ENCODE measurements around the gene INAFM1. TPM values are rescaled to one million over a fixed set of nuclear protein-coding genes. Genes with fewer than 3 reads are reported as not detected.
A peak's percentile ranks its signal among the peaks of the same experiment; 100 is the strongest.

The INAFM1 gene
- total RNA-seq, 2 experiments from 2014 or later = 5.0 to 7.6 TPM

DNA sequence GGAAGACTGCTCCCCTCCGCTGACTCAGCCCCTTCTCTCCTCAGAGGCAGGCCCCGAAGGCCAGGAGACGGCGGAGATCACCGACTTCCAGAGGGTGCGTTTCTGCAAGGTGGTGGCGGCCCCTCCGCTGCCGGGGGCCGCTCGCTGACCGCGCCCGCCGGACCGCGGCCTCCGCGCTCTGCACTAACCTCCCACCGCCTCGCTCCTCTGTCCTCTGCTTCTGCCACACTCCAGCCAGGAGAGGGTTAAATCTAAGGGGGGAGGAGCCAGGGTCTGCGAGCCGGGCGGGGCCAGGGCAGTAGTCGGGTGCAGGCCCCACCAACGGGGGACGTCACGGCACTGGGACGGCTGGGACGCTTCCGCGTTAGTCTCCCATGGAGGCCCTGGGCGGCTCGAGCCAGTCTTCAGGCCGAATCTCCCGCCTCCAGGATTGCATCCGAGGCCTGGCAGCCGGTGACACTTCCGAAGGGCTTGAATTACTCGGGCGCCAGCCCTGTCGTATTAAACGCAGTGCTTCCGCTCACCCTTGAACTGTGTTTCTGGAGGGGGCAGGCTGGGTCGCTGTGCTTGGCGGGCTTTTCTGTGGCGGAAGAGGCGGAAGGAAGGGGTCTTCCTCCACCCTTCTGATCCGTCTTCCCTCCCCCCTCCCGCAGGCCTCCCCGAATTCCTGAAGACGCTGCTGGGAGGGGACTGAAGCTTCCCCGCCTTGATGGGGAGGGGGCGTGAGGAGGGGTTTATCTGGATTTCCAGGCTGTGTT, 1.2 kb upstream of the INAFM1 start:
- BruUV-seq (replicated peaks) = TSS peak; percentile 76
- intact Hi-C loops (cut with micrococcal nuclease; ENCODE audit: unreplicated experiment) = loop anchor here (1.0 kb wide), 1 partner anchor 16 kb away; no protein-coding TSS in a partner anchor

DNA sequence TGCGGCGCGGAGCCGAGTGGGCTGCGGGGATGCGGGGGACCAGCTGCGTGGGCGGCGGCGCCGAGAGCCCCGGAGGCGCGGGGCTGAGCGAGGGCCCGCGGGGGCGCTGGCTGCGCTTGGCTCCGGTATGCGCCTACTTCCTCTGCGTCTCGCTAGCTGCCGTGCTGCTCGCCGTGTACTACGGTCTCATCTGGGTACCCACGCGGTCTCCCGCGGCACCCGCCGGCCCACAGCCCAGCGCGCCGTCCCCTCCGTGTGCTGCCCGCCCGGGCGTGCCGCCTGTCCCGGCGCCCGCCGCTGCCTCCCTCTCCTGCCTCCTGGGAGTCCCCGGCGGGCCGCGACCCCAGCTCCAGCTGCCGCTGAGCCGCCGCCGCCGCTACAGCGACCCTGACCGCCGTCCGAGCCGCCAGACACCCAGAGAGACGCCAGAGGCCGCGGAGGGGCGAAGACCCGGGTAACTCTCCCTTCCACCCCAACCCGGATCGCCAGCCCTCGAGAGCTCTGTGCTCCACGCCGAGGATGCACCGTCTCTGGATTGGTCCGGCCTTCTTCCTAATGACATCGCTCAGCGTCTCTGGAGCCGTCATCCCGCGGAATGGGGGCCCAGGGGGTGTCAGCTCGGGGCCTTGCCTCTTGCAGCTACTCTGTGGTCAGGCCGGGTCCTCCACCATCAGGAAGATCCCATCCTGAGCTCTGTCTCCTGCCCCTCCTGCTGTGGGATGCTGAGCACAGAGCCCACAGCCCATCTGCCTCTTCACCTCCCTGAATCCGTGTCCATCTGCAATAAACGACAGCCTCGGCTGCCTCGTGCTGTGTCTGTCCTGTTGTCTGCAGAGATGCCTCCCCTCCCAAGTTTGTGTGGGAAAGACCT, 441 bp downstream of the INAFM1 start:
- Histone ChIP-seq H3K4me3 (ENCODE audit: low read depth, low read length, poor library complexity, severe bottlenecking) (peak overlapping the region; percentile 73), H4K20me1 (ENCODE audit: insufficient read depth, low read length) (no peaks in the 10 kb centered on the region), H3K4me1 (ENCODE audit: insufficient read depth, low read length, poor library complexity, severe bottlenecking) (peaks cover 21% of the 10 kb centered on the region), H3K27ac (ENCODE audit: low read depth, low read length, poor library complexity, severe bottlenecking) (no peak overlapping the region), H3K9me3 (ENCODE audit: low read length) (no peaks in the 10 kb centered on the region), H3K4me2 (ENCODE audit: low read length) (peak overlapping the region; percentile 84), H3K79me2 (ENCODE audit: insufficient read depth, low read depth, low read length) (no peaks in the 10 kb centered on the region), H3K9me2 (ENCODE audit: insufficient read depth, low read length) (no peaks in the 10 kb centered on the region), H2AFZ (ENCODE audit: low read length) (no peak overlapping the region), H3K36me3 (ENCODE audit: insufficient read depth, low read length) (peaks cover 26% of the 10 kb centered on the region; the same call in 1 of the 2 replicates)
- intact Hi-C loops (cut with micrococcal nuclease; ENCODE audit: unreplicated experiment) = loop anchor here (1.0 kb wide), 1 partner anchor 18 kb away; no protein-coding TSS in a partner anchor
- ChIA-PET CTCF (ENCODE audit: unreplicated experiment) (no interaction called here), POLR2A (interaction anchor here (1.3 to 2.2 kb wide), 2 partner anchors 18 to 210 kb away, joined by 4 to 6 read pairs; partner anchors contain the start of gene CCDC9)
- TF ChIP-seq, protein P1, sequence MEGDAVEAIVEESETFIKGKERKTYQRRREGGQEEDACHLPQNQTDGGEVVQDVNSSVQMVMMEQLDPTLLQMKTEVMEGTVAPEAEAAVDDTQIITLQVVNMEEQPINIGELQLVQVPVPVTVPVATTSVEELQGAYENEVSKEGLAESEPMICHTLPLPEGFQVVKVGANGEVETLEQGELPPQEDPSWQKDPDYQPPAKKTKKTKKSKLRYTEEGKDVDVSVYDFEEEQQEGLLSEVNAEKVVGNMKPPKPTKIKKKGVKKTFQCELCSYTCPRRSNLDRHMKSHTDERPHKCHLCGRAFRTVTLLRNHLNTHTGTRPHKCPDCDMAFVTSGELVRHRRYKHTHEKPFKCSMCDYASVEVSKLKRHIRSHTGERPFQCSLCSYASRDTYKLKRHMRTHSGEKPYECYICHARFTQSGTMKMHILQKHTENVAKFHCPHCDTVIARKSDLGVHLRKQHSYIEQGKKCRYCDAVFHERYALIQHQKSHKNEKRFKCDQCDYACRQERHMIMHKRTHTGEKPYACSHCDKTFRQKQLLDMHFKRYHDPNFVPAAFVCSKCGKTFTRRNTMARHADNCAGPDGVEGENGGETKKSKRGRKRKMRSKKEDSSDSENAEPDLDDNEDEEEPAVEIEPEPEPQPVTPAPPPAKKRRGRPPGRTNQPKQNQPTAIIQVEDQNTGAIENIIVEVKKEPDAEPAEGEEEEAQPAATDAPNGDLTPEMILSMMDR (conservative IDR thresholded peaks at IDR 0.05; ENCODE audit: low read length) = no peak
- TF ChIP-seq EZH2phosphoT487 (IDR thresholded peaks at IDR 0.05; ENCODE audit: borderline replicate concordance, low read depth, low read length) = no peak
- no peak for DNase-seq (ENCODE audit: low spot score)
- BruUV-seq (replicated peaks) = no TSS peak

More for the DNA sequence above, 1.2 kb upstream of the INAFM1 start:
- peak overlapping the region; percentile 47 for H2AFZ ChIP-seq (ENCODE audit: low read length)
- peak overlapping the region; percentile 84 for H3K27ac ChIP-seq (ENCODE audit: low read depth, low read length, poor library complexity, severe bottlenecking)
- CTCF ChIA-PET (ENCODE audit: unreplicated experiment) = interaction anchor here (0.6 kb wide), 1 partner anchor 61 kb away, joined by 6 read pairs; no protein-coding TSS in a partner anchor
- peak overlapping the region; percentile 81 for H3K4me3 ChIP-seq (ENCODE audit: low read depth, low read length, poor library complexity, severe bottlenecking)
- POLR2A ChIA-PET = interaction anchor here (0.6 to 2.2 kb wide), 8 partner anchors 13 to 212 kb away, joined by 3 to 6 read pairs (median 3); partner anchors contain the start of gene CCDC9
- no peaks in the 10 kb centered on the region for H4K20me1 ChIP-seq (ENCODE audit: insufficient read depth, low read length)
- H3K9me2 ChIP-seq (ENCODE audit: insufficient read depth, low read length) = no peaks in the 10 kb centered on the region
- H3K79me2 ChIP-seq (ENCODE audit: insufficient read depth, low read depth, low read length) = no peaks in the 10 kb centered on the region
- DNase-seq (ENCODE audit: low spot score) = peak; percentile 92
- no peaks in the 10 kb centered on the region for H3K9me3 ChIP-seq (ENCODE audit: low read length)
- TF ChIP-seq, protein P1 (conservative IDR thresholded peaks at IDR 0.05; ENCODE audit: low read length) = no peak
- no peak for TF ChIP-seq EZH2phosphoT487 (IDR thresholded peaks at IDR 0.05; ENCODE audit: borderline replicate concordance, low read depth, low read length)
- H3K4me2 ChIP-seq (ENCODE audit: low read length) = peak overlapping the region; percentile 92
- peaks cover 21% of the 10 kb centered on the region for H3K4me1 ChIP-seq (ENCODE audit: insufficient read depth, low read length, poor library complexity, severe bottlenecking)
- H3K36me3 ChIP-seq (ENCODE audit: insufficient read depth, low read length) = peaks cover 26% of the 10 kb centered on the region; the same call in 1 of the 2 replicates

Measured in OCI-LY7 (cell line).